Peyer's patch (tissue), 4 donors: ENCODE results near the gene NUP188.

ENCODE experiments used
- POLR2A ChIP-seq, 2 donors: fragments of 450-650 bp; IDR thresholded peaks; one replicate each; pipeline ENCODE4 v1.5.1; 2017; ENCODE audit warnings: antibody characterized with exemption in 2 of 2, mild to moderate bottlenecking in 2 of 2, moderate library complexity in 2 of 2
- TF ChIP-seq, protein P1 (sequence below), 6 experiments: fragments of 450-650 bp in 4 of 6; fragments of 200-600 bp in 2 of 6; sonication (generic) in 1 of 6; IDR thresholded peaks; one replicate each; pipeline ENCODE4 v1.5.1; 2017 to 2019; ENCODE audit warnings: antibody characterized with exemption in 6 of 6, mild to moderate bottlenecking in 3 of 6, moderate library complexity in 1 of 6

DNA sequence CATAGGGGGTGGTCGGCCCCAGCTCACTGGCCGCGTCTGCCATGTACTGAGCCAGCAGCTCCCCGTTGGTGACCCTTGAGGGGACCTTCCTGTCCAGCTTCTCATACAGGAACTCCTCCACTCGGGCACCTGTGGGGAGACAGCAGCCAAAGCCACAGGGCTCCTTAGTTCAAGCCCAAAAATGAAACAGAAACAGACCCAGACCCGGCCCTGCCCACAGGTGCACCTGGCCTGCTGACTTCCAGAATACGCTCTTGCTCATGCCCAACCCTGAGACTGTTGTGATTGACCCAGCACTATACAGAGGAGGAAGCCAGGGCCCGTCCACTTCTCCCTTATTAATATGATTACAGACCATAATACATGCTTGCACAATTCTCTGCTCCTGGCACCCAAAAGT, 73.6 kb downstream of the NUP188 start:
- TF ChIP-seq, protein P1, sequence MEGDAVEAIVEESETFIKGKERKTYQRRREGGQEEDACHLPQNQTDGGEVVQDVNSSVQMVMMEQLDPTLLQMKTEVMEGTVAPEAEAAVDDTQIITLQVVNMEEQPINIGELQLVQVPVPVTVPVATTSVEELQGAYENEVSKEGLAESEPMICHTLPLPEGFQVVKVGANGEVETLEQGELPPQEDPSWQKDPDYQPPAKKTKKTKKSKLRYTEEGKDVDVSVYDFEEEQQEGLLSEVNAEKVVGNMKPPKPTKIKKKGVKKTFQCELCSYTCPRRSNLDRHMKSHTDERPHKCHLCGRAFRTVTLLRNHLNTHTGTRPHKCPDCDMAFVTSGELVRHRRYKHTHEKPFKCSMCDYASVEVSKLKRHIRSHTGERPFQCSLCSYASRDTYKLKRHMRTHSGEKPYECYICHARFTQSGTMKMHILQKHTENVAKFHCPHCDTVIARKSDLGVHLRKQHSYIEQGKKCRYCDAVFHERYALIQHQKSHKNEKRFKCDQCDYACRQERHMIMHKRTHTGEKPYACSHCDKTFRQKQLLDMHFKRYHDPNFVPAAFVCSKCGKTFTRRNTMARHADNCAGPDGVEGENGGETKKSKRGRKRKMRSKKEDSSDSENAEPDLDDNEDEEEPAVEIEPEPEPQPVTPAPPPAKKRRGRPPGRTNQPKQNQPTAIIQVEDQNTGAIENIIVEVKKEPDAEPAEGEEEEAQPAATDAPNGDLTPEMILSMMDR (IDR thresholded peaks at IDR 0.05): no peak
- no peak for TF ChIP-seq POLR2A (IDR thresholded peaks at IDR 0.05)
